ENCODE measurements around the gene MRPL16.

The MRPL16 gene

DNA sequence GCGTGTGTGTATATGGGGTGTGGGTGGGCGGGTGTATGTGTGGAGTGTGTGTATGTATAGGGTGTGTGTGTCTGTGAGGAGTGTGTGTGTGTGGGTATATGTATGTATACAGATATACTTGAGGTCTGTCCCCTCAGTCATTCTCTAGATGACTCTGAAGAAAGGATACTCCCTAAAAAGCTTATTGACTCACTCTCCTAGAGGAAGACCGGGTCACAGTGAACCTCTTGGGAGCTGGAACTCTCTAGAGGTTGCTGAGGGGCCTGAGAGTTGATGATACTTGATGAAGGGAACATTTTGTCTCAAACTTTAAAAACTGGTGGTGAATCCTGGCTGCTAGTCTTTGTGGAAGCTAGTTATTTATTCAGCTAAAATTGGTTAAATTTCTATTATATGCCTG lies 40.3 kb downstream of the MRPL16 start:
- DNase-seq (ENCODE audit: low spot score) = no peak

DNA sequence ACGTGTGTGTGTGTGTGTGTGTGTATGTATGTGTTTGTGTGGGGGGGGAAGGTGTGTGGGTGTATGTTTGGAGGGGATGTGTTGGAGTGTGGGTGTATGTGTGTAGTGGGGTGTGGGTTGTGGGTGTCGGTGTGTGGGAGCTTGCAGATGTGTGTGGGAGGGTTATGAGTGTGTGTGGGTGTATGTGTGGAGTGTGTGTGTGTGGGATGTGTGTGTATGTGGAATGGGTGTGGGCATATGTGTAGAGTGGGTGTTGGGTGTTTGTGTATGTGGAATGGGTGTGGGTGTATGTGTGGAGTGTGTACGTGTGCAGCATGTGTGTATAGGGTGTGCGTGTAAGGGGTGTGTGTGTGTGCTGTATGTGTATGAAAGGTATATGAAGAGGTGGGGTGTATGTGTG lies 40.8 kb downstream of the MRPL16 start:
- no peak for DNase-seq (ENCODE audit: low spot score)

DNA sequence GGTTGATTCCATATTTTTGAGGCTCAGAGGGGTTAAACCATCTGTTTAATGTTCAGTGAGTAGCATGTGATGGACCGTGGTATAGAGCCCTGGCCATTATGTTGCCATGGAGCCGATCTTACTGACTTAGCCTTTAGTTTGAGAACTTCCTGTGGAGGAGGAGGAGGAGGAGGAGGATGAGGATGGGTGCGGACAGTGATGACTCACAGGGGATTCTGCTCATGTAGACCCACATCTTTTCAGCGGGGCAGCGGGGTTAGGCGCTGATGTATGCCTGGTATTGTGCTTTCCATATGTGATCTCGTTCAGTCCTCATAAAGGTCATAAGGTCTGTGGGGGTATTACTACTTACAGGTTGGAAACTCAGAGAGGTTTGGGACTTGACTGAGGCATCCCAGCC lies 41.5 kb downstream of the MRPL16 start:
- DNase-seq (ENCODE audit: low spot score) = no peak

DNA sequence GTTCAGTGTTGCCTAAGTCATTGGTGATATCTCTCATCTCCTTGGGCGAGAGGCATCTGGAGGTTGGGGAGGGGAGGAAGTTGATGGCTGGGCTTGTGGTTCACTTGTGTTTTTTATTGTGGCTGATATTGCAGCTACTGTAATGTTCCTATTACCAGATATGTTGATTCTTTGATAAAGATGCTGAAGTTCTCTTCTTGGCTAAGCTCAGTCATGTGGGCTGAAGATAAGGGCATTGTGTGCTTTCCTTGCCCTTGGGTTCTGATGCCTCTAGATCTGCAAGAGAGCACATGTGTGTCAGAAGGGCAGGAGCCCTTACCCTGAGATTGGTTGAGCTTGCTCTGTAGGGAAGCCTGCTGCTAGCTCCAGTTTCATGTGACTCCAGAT lies 43.4 kb downstream of the MRPL16 start:
- DNase-seq (ENCODE audit: low spot score) = no peak

DNA sequence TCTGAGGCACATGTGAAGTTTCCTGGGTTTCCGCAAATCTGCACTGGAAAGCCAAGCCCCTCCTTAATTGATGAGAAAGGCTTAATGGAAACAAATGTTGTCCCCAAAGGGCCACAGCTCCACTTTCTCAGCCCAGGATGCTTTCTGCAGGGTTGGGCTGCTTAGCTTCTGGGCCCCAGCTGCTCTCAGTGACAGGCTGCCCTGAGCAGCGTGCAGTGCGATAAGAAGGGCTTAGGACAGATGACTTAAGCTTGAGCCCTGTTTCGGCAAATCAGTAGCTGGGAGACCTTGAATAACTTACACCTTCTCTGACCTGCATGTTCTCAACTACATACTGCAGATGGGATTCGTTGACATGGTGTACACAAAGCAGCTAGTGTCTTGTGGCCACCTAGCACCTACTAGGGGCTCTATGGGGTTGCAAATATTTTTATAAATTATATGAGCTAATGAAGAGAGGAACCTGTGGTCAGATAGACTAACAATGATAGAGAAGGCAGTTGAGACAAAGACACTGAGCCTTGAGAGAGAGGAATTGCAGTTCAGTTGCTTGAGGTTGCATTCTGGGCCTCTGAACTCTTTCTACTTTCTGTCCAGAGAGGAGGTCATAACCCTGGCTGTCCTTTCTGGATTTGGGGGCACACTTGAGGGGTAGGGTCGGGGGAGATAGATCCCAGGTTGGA lies 43.9 kb downstream of the MRPL16 start:
- no peak for DNase-seq (ENCODE audit: low spot score)

- no peak for DNase-seq (ENCODE audit: low spot score)
Measured at GRCh38 chr11:59765068-59765735, 45.4 kb downstream of the MRPL16 start.

DNA sequence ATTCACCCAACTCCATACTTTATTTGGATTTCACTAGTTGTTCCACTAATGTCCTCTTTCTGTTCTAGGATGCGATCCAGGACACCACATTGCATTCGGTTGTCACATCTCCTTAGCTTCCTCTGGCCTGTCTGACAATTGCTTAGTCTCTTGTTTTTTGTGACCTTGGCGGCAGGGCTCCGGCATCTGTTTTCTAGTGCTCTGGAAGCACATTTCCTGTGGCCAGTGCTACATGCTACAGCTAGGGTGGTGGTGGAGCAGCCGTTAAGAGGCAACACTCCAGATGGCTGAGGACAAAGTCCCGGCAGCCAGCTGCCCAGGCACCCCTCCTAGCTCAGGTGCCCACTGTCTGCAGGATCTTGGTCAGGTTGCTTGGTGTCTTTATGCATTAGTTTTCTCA lies 48.6 kb downstream of the MRPL16 start:
- DNase-seq (ENCODE audit: low spot score) = no peak

GRCh38 chr11:59760771-59761170 lies 49.8 kb downstream of the MRPL16 start:
- DNase-seq (ENCODE audit: low spot score) = no peak

DNA sequence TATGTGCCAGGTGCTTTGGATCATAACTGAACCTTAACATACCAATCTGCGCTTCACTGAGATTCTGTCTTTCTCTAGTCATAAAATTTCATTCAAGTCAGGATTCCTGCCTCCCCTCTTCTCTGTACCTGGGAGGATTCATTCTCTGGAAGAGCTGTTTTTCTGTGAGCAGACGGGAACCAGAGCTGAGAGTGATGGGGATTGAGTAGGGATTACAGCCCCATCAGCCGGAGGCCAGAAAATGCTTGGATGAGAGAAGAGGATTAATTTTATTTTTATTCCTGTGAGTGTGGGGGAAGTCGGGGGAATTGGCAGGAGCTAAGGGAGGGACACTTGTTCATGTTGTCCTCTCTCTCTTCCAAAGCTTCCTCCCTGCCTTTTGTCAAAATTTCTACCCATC lies 50.7 kb downstream of the MRPL16 start:
- DNase-seq (ENCODE audit: low spot score) = no peak

- no peak for DNase-seq (ENCODE audit: low spot score)
Measured at GRCh38 chr11:59758401-59759037, 52.1 kb downstream of the MRPL16 start.

- no peak for DNase-seq (ENCODE audit: low spot score)
Measured at GRCh38 chr11:59756845-59757244, 53.7 kb downstream of the MRPL16 start.

- DNase-seq (ENCODE audit: low spot score) = no peak
Measured at GRCh38 chr11:59756558-59756840, 54.1 kb downstream of the MRPL16 start.

Data from germinal center (tissue), 1 donor.